B cell (primary cell): ENCODE measurements around the gene KPNA6. TPM values are rescaled to one million over a fixed set of nuclear protein-coding genes. Genes with fewer than 3 reads are reported as not detected.

Experiments
- ATAC-seq: fragments of 200-7000 bp; cut with Tn5 transposase; one replicate; pipeline ENCODE4 v1.10.0; 2021; ENCODE audit warnings: low read depth, mild to moderate bottlenecking, moderate number of reproducible peaks, moderate library complexity
- CTCF ChIA-PET: fragments of 350-600 bp; sonication (Branson Sonifier 250); formaldehyde crosslinking; loops from one replicate; lab custom pipeline; 2021; ENCODE audit warnings: antibody characterized with exemption, inconsistent platforms; lab: Charles Lee
- POLR2A ChIA-PET: fragments of 350-600 bp; sonication (Branson Sonifier 250); formaldehyde crosslinking; loops from one replicate; lab custom pipeline; 2021; ENCODE audit warnings: antibody characterized with exemption; lab: Charles Lee
- DNase-seq: peaks from one replicate; pipeline ENCODE4 v3.0.0; 2013
- H2AFZ ChIP-seq: 2 replicates; pipeline ENCODE4 v1.6.1; 2012; ENCODE audit warnings: mild to moderate bottlenecking, low read depth, low read length; ENCODE audit not compliant: insufficient read depth, poor library complexity, severe bottlenecking
- H3K27ac ChIP-seq, 2 donors: 1 replicate in 1 of 2; 2 replicates in 1 of 2; pipeline ENCODE4 v1.5.1; 2012 to 2013; ENCODE audit warnings: low read length in 2 of 2, mild to moderate bottlenecking in 2 of 2, moderate library complexity in 1 of 2
- H3K27me3 ChIP-seq, 4 experiments: fragments of 200-600 bp in 1 of 4; sonication (generic) in 1 of 4; replicated peaks in 1 of 4; 1 replicate in 2 of 4; 2 replicates in 2 of 4; pipeline versions ENCODE4 v1.6.1 to v1.7.0; 2013 to 2016; ENCODE audit warnings: low read length in 3 of 4, mild to moderate bottlenecking in 2 of 4, mixed read lengths in 1 of 4, moderate library complexity in 1 of 4; ENCODE audit not compliant: insufficient read depth in 4 of 4, control insufficient read depth in 3 of 4; ENCODE audit errors: control extremely low read depth in 1 of 4
- H3K36me3 ChIP-seq, 2 experiments: replicated peaks in 1 of 2; 1 replicate in 1 of 2; 2 replicates in 1 of 2; pipeline versions ENCODE4 v1.6.1 to v1.7.1; 2013; ENCODE audit warnings: low read length in 1 of 2; ENCODE audit not compliant: insufficient read depth in 2 of 2, control insufficient read depth in 1 of 2; ENCODE audit errors: control extremely low read depth in 1 of 2, extremely low read depth in 1 of 2
- H3K4me1 ChIP-seq, 2 donors: fragments of 200-600 bp in 1 of 2; sonication (generic) in 1 of 2; 1 replicate in 1 of 2; 2 replicates in 1 of 2; pipeline versions ENCODE4 v1.5.1 to v1.6.1; 2013 to 2017; ENCODE audit warnings: low read length in 2 of 2; ENCODE audit not compliant: control insufficient read depth in 2 of 2, insufficient read depth in 2 of 2
- H3K4me2 ChIP-seq: replicated peaks from 2 replicates; pipeline ENCODE3; 2012; ENCODE audit warnings: mild to moderate bottlenecking, low read depth, low read length; ENCODE audit not compliant: poor library complexity, severe bottlenecking
- H3K4me3 ChIP-seq, 5 experiments: fragments of 200-600 bp in 1 of 5; sonication (generic) in 1 of 5; 1 replicate in 3 of 5; 2 replicates in 2 of 5; pipeline versions ENCODE4 v1.5.1 to v1.7.0; 2011 to 2016; ENCODE audit warnings: low read length in 4 of 5, mild to moderate bottlenecking in 4 of 5, low read depth in 2 of 5, control low read depth in 1 of 5, moderate library complexity in 1 of 5; ENCODE audit not compliant: insufficient read depth in 1 of 5; ENCODE audit errors: control extremely low read depth in 1 of 5, extremely low read depth in 1 of 5
- H3K79me2 ChIP-seq: fragments of 200-600 bp; sonication (generic); one replicate; pipeline ENCODE4 v1.6.0; 2016; ENCODE audit warnings: low read length; ENCODE audit not compliant: control insufficient read depth, insufficient read depth
- H3K9ac ChIP-seq: fragments of 200-600 bp; sonication (generic); 2 replicates; pipeline ENCODE4 v1.6.1; 2017; ENCODE audit warnings: mild to moderate bottlenecking, low read length, moderate library complexity
- H3K9me3 ChIP-seq, 3 donors: one replicate each; pipeline versions ENCODE4 v1.6.1 to v1.7.1; 2013; ENCODE audit warnings: low read length in 2 of 3; ENCODE audit not compliant: control insufficient read depth in 2 of 3, insufficient read depth in 1 of 3; ENCODE audit errors: control extremely low read depth in 1 of 3
- H4K20me1 ChIP-seq: 2 replicates; pipeline ENCODE4 v1.6.0; 2012; ENCODE audit warnings: mild to moderate bottlenecking, low read length; ENCODE audit not compliant: insufficient read depth, control insufficient read depth, poor library complexity, severe bottlenecking
- H3K27ac Mint-ChIP-seq: one replicate; pipeline ENCODE4 v1.8.0; 2021; ENCODE audit warnings: mixed read lengths
- H3K27me3 Mint-ChIP-seq: one replicate; pipeline ENCODE4 v1.8.0; 2021; ENCODE audit warnings: mixed read lengths
- H3K4me1 Mint-ChIP-seq: one replicate; pipeline ENCODE4 v1.8.0; 2021; ENCODE audit warnings: mixed read lengths
- H3K4me3 Mint-ChIP-seq: one replicate; pipeline ENCODE4 v1.8.0; 2021; ENCODE audit warnings: mixed read lengths
- H3K9me3 Mint-ChIP-seq: one replicate; pipeline ENCODE4 v1.8.0; 2022; ENCODE audit warnings: mixed read lengths; ENCODE audit not compliant: insufficient read depth
- EZH2 ChIP-seq: IDR thresholded peaks from 2 replicates; pipeline ENCODE4 v1.6.1; 2012; ENCODE audit warnings: borderline replicate concordance, low read depth, mild to moderate bottlenecking, moderate library complexity, low read length; ENCODE audit not compliant: insufficient read depth, poor library complexity, severe bottlenecking
- WGBS: methylation state at CpG from one replicate; pipeline ENCODE4 v1.1.5; 2013; ENCODE audit warnings: missing lambda C conversion rate; ENCODE audit not compliant: insufficient coverage; 5-methylcytosine and 5-hydroxymethylcytosine counted together
- intact Hi-C: fragments of 100-400 bp; cut with micrococcal nuclease; formaldehyde crosslinking; loops from one replicate; pipeline ENCODE4 v1.10.0; 2022
- polyA plus RNA-seq: library from polyadenylated mRNA; depleted of rRNA; stranded (reverse); fragments of >200 nt; gene quantifications from 2 replicates; pipeline ENCODE4 v1.2.3, GENCODE V29; 2012
- total RNA-seq, 2 donors: library from RNA; stranded (reverse); fragments of 120-200 nt in 1 of 2; gene quantifications; 1 replicate in 1 of 2; 2 replicates in 1 of 2; pipeline versions ENCODE4 v1.2.3 to v1.2.4, GENCODE V29; 2013 to 2022
- TF ChIP-seq, protein P1 (sequence below): fragments of 200-600 bp; IDR thresholded peaks from one replicate; pipeline ENCODE4 v1.8.0; 2022; ENCODE audit warnings: antibody characterized with exemption, mild to moderate bottlenecking

KPNA6 gene
- total and polyA plus RNA-seq, 2 donors (not counting 1 experiment from before 2014, with no cell fraction given): 14.0 to 49.9 TPM

DNA sequence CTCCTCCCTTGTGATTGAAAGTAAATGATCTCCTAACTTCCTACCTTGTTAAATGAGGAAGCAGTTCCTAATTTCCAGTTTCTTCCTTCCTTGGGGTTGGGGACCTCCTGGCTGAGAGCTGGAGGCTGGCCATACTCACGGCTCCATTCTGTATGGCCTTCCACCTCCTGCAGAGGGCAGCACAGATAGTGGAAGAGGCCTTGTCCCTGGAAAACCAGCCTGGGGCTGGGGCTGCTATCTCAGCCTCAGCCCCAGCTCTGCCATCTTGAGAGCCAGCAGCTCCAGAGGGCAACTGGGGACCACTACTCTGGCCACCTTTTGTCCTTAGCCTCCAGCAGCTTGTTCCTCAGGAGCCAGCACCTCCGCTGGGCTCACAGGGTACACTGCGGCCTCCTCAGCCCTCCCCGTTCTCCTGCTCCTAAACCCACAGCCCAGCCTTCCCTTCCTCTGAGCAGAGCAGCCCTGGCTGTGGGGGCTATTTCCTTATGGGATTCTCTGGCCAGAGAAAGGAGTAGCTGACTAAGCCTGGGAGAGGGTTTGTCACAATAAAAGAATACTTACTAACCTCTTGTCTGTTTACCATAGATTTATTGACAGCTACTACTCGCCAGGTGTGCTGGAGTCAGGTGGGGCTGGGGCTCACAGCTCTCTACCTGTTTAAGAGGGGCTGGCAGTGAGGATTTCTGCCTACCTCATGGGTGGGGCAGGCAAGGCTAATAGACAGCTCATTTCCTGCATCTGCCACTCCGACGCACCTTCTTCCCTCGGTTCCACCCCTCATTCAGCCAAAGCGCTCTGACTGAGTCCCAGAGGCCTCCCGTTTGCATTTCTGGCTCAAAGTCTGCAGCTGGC lies 108.0 kb downstream of the KPNA6 start:
- TF ChIP-seq, protein P1, sequence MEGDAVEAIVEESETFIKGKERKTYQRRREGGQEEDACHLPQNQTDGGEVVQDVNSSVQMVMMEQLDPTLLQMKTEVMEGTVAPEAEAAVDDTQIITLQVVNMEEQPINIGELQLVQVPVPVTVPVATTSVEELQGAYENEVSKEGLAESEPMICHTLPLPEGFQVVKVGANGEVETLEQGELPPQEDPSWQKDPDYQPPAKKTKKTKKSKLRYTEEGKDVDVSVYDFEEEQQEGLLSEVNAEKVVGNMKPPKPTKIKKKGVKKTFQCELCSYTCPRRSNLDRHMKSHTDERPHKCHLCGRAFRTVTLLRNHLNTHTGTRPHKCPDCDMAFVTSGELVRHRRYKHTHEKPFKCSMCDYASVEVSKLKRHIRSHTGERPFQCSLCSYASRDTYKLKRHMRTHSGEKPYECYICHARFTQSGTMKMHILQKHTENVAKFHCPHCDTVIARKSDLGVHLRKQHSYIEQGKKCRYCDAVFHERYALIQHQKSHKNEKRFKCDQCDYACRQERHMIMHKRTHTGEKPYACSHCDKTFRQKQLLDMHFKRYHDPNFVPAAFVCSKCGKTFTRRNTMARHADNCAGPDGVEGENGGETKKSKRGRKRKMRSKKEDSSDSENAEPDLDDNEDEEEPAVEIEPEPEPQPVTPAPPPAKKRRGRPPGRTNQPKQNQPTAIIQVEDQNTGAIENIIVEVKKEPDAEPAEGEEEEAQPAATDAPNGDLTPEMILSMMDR: peak; percentile 78
- TF ChIP-seq EZH2: no peak
- 88% methylated on average over 8 of the region's 10 CpGs for WGBS
- H3K4me1 Mint-ChIP-seq: peaks cover 13% of the 10 kb centered on the region
- CTCF ChIA-PET: interaction anchor here (0.6 to 3.6 kb wide), 61 partner anchors 10 to 303 kb away, joined by 3 to 49 read pairs (median 5); partner anchors contain the start of genes BSDC1, CCDC28B, FAM167B and HDAC1
- Histone ChIP-seq H2AFZ (no peak overlapping the region), H3K4me1 (peaks cover 6 to 12% of the 10 kb centered on the region in 2 donors), H3K4me2 (no peak overlapping the region), H3K36me3 (peaks cover 3 to 30% of the 10 kb centered on the region in 2 experiments), H3K9ac (no peak overlapping the region), H3K27me3 (no peaks in the 10 kb centered on the region), H3K79me2 (peaks cover 23% of the 10 kb centered on the region), H4K20me1 (no peaks in the 10 kb centered on the region), H3K4me3 (no peak overlapping the region), H3K27ac (no peak overlapping the region), H3K9me3 (no peaks in the 10 kb centered on the region)
- POLR2A ChIA-PET: interaction anchor here (0.6 to 1.2 kb wide), 4 partner anchors 10 to 144 kb away, joined by 3 to 6 read pairs (median 5); partner anchors contain the start of genes IQCC and LCK
- ATAC-seq: peak; percentile 81
- H3K9me3 Mint-ChIP-seq: no peaks in the 10 kb centered on the region
- intact Hi-C loops: loop anchor here (1.0 to 2.0 kb wide), 2 partner anchors 119 to 198 kb away; no protein-coding TSS in a partner anchor
- no peaks in the 10 kb centered on the region for H3K27me3 Mint-ChIP-seq
- H3K27ac Mint-ChIP-seq: no peak overlapping the region
- H3K4me3 Mint-ChIP-seq: no peak overlapping the region
- peak; percentile 70 for DNase-seq
